ENCODE results near the gene SKIL.

- TF ChIP-seq POLR2A (IDR thresholded peaks at IDR 0.05; ENCODE audit: low read length) (no peak), GATA1 (IDR thresholded peaks at IDR 0.05; ENCODE audit: low read depth, low read length) (no peak)
Measured at GRCh38 chr3:170317954-170318353, 39.6 kb upstream of the SKIL start.
